AG04450 (cell line): ENCODE data around the gene TGM1. TPM values are rescaled to one million over a fixed set of nuclear protein-coding genes. Genes with fewer than 3 reads are reported as not detected.
"Not testable (repeated sequence)": the region's sequence is repeated elsewhere in the genome, so short reads cannot be mapped to it uniquely, and the experiment has no call there.

Experiments
- CTCF ChIA-PET: fragments of 300-600, 350-600 bp; formaldehyde crosslinking; extraction: SDS; loops from one replicate; lab custom pipeline; 2022; ENCODE audit warnings: antibody characterized with exemption, inconsistent platforms; lab: Charles Lee
- POLR2A ChIA-PET: fragments of 350-600 bp; formaldehyde crosslinking; extraction: SDS; loops from one replicate; lab custom pipeline; 2021; ENCODE audit warnings: antibody characterized with exemption, inconsistent platforms; lab: Yijun Ruan, JAX
- DNase-seq: peaks from one replicate; pipeline ENCODE4 v3.0.0-alpha.2; 2011; ENCODE audit warnings: low read depth, low spot score
- H3K27ac ChIP-seq: one replicate; pipeline ENCODE4 v1.5.1; 2012; ENCODE audit warnings: low read depth, low read length, control low read depth
- H3K27me3 ChIP-seq: one replicate; pipeline ENCODE4 v1.6.0; 2012; ENCODE audit warnings: low read length; ENCODE audit not compliant: control insufficient read depth, insufficient read depth
- H3K4me3 ChIP-seq: 2 replicates; pipeline ENCODE4 v1.5.1; 2011; ENCODE audit warnings: mild to moderate bottlenecking, low read depth, low read length, control low read depth
- H3K9me3 ChIP-seq: 2 replicates; pipeline ENCODE4 v1.5.1; 2012; ENCODE audit warnings: low read length; ENCODE audit not compliant: control insufficient read depth, insufficient read depth
- CTCF ChIP-seq: IDR thresholded peaks from 2 replicates; pipeline ENCODE4 v1.5.1; 2011; ENCODE audit warnings: low read depth, low read length, control low read depth, inconsistent platforms
- polyA plus RNA-seq: library from polyadenylated mRNA; depleted of rRNA; stranded (reverse); fragments of >200 nt; gene quantifications from 2 replicates; pipeline ENCODE4 v1.2.3, GENCODE V29; 2011

TGM1 gene
- polyA plus RNA-seq, 1 experiment, result 0.97 TPM

GRCh38 chr14:24247422-24247821, 15.6 kb downstream of the TGM1 start:
- Histone ChIP-seq H3K9me3 (no peaks in the 10 kb centered on the region), H3K27ac (no peak overlapping the region), H3K4me3 (no peak overlapping the region), H3K27me3 (no peaks in the 10 kb centered on the region)
- POLR2A ChIA-PET, result interaction anchor here (0.7 to 1.1 kb wide), 2 partner anchors 34 to 101 kb away, joined by 3 to 5 read pairs; partner anchors contain the start of gene CHMP4A
- TF ChIP-seq CTCF, result no peak
- CTCF ChIA-PET, result interaction anchor here (0.7 to 2.6 kb wide), 5 partner anchors 25 to 90 kb away, joined by 3 to 14 read pairs (median 5); partner anchors contain the start of gene CIDEB
- no peak for DNase-seq

- no peak overlapping the region for H3K4me3 ChIP-seq
- no peak overlapping the region for H3K27ac ChIP-seq
- no peak for TF ChIP-seq CTCF
- H3K27me3 ChIP-seq, result no peaks in the 10 kb centered on the region
- POLR2A ChIA-PET, result interaction anchor here (1.1 to 1.6 kb wide), 2 partner anchors 31 to 33 kb away, joined by 3 to 8 read pairs; partner anchors contain the start of genes CHMP4A and MDP1
- no peak for DNase-seq
- CTCF ChIA-PET, result interaction anchor here (0.9 to 2.6 kb wide), 4 partner anchors 9 to 62 kb away, joined by 5 to 14 read pairs (median 6); partner anchors contain the start of gene CIDEB
- H3K9me3 ChIP-seq, result no peaks in the 10 kb centered on the region
Observed at GRCh38 chr14:24246765-24247212, 16.2 kb downstream of the TGM1 start.

- H3K27me3 ChIP-seq, H3K27ac ChIP-seq, H3K9me3 ChIP-seq, H3K4me3 ChIP-seq, DNase-seq: not testable (repeated sequence)
- POLR2A ChIA-PET, result interaction anchor here (1.3 to 1.6 kb wide), 2 partner anchors 26 to 30 kb away, joined by 4 to 8 read pairs; partner anchors contain the start of genes MDP1 and RABGGTA
- CTCF ChIA-PET, result interaction anchor here (1.1 to 5.6 kb wide), 2 partner anchors 54 to 186 kb away, joined by 4 to 84 read pairs; partner anchors contain the start of genes DHRS1 and NOP9
Observed at GRCh38 chr14:24245350-24245749, 17.6 kb downstream of the TGM1 start.

- no peaks in the 10 kb centered on the region for H3K9me3 ChIP-seq
- no peak for TF ChIP-seq CTCF
- DNase-seq, result no peak
- ChIA-PET CTCF (interaction anchor here (0.6 to 5.6 kb wide), 20 partner anchors 8 to 1328 kb away, joined by 3 to 84 read pairs (median 6); partner anchors contain the start of genes CIDEB, DHRS1, NOP9 and RABGGTA), POLR2A (interaction anchor here (0.8 to 2.2 kb wide), 7 partner anchors 9 to 56 kb away, joined by 4 to 50 read pairs (median 9); partner anchors contain the start of genes DHRS1, MDP1, NOP9 and RABGGTA)
- H3K27ac ChIP-seq, result peak overlapping the region; percentile 99
- peak overlapping the region; percentile 92 for H3K4me3 ChIP-seq
- H3K27me3 ChIP-seq, result no peaks in the 10 kb centered on the region
Observed at GRCh38 chr14:24243336-24243836, 19.6 kb downstream of the TGM1 start.

GRCh38 chr14:24241829-24242443, 21.0 kb downstream of the TGM1 start:
- Histone ChIP-seq H3K27ac (peak overlapping the region; percentile 99), H3K9me3 (no peaks in the 10 kb centered on the region), H3K4me3 (peak overlapping the region; percentile 92), H3K27me3 (no peaks in the 10 kb centered on the region)
- ChIA-PET POLR2A (interaction anchor here (0.6 to 2.2 kb wide), 22 partner anchors 9 to 184 kb away, joined by 3 to 50 read pairs (median 6); partner anchors contain the start of genes CHMP4A, CIDEB, DCAF11 and DHRS1), CTCF (interaction anchor here (0.6 to 5.6 kb wide), 24 partner anchors 10 to 1620 kb away, joined by 3 to 84 read pairs (median 4); partner anchors contain the start of genes CIDEB, DHRS1, IRF9 and NOP9)
- peak; percentile 55 for TF ChIP-seq CTCF
- peak; percentile 72 for DNase-seq
